Endothelial cell of umbilical vein (primary cell): ENCODE measurements around the gene LMO1.

Experiments
- EZH2 ChIP-seq: IDR thresholded peaks from 2 replicates; pipeline ENCODE4 v1.6.1; 2012; ENCODE audit warnings: borderline replicate concordance, low read depth, mild to moderate bottlenecking, moderate library complexity, low read length, inconsistent platforms; ENCODE audit not compliant: severe bottlenecking
- POLR2A ChIP-seq: IDR thresholded peaks from 2 replicates; pipeline ENCODE4 v1.6.1; 2012; ENCODE audit warnings: low read depth, mild to moderate bottlenecking, control low read depth, low read length
- POLR2AphosphoS5 ChIP-seq: IDR thresholded peaks from 2 replicates; pipeline ENCODE4 v1.6.1; 2012; ENCODE audit warnings: low read depth, mild to moderate bottlenecking, control low read depth, low read length, moderate library complexity; ENCODE audit not compliant: insufficient read depth
- TF ChIP-seq, protein P1 (sequence below), 2 donors: IDR thresholded peaks; 1 replicate in 1 of 2; 2 replicates in 1 of 2; pipeline ENCODE4 v1.5.1; 2011; ENCODE audit warnings: low read length in 2 of 2, mild to moderate bottlenecking in 2 of 2, moderate library complexity in 2 of 2, control low read depth in 1 of 2, inconsistent platforms in 1 of 2, low read depth in 1 of 2; ENCODE audit not compliant: insufficient read depth in 1 of 2; ENCODE audit errors: extremely low read depth in 1 of 2
- TF ChIP-seq, protein P2 (sequence below): IDR thresholded peaks from 2 replicates; pipeline ENCODE4 v1.6.1; 2011; ENCODE audit not compliant: insufficient read depth, insufficient read length

DNA sequence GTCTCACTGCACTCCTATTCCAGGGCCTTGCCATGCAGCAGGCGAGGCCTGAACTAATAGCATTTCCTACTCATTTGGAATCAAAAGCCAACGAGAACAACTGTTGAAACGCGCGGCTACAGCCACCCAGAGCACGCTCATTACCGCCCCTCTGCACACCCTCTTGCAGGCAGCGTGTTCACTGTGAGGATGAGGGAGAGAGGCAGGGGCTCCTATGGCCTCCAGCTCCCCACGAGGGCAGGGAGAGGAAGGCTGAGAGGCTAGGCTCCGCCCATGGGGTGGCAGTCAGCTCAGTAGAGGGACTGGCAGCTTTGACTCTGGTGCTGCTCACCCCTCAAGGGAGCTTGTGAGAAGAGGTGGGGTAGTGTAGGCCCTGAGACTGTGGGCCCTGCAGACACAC lies 26.2 kb downstream of the LMO1 start:
- TF ChIP-seq, protein P1, sequence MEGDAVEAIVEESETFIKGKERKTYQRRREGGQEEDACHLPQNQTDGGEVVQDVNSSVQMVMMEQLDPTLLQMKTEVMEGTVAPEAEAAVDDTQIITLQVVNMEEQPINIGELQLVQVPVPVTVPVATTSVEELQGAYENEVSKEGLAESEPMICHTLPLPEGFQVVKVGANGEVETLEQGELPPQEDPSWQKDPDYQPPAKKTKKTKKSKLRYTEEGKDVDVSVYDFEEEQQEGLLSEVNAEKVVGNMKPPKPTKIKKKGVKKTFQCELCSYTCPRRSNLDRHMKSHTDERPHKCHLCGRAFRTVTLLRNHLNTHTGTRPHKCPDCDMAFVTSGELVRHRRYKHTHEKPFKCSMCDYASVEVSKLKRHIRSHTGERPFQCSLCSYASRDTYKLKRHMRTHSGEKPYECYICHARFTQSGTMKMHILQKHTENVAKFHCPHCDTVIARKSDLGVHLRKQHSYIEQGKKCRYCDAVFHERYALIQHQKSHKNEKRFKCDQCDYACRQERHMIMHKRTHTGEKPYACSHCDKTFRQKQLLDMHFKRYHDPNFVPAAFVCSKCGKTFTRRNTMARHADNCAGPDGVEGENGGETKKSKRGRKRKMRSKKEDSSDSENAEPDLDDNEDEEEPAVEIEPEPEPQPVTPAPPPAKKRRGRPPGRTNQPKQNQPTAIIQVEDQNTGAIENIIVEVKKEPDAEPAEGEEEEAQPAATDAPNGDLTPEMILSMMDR (IDR thresholded peaks at IDR 0.05; ENCODE audit: extremely low read depth in 1 of 2, insufficient read depth in 1 of 2, low read depth in 1 of 2, low read length in 2 of 2) = no peak
- TF ChIP-seq POLR2AphosphoS5 (no peak), EZH2 (no peak), POLR2A (no peak)
- TF ChIP-seq, protein P2, sequence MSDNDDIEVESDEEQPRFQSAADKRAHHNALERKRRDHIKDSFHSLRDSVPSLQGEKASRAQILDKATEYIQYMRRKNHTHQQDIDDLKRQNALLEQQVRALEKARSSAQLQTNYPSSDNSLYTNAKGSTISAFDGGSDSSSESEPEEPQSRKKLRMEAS = no peak
